K562 (cell line): ENCODE results near the gene SUCO. TPM values are rescaled to one million over a fixed set of nuclear protein-coding genes. Genes with fewer than 3 reads are reported as not detected.

Source experiments
- ARID1B ChIP-seq: fragments of 450-650 bp; IDR thresholded peaks from 2 replicates; pipeline ENCODE4 v1.6.1; 2016; ENCODE audit warnings: antibody characterized with exemption, mild to moderate bottlenecking, inconsistent platforms
- ESRRB ChIP-seq: fragments of 250-450 bp; sonication (Bioruptor Pico); IDR thresholded peaks from 2 replicates; pipeline ENCODE4 v1.5.0; 2020; ENCODE audit warnings: mild to moderate bottlenecking, moderate library complexity, borderline replicate concordance
- FOSL1 ChIP-seq: fragments of 200-800 bp; sonication (Bioruptor generic); conservative IDR thresholded peaks from 2 replicates; pipeline ENCODE4 v1.6.1; 2016; ENCODE audit warnings: missing genetic modification characterization, missing compliant biosample characterization
- FOXP1 ChIP-seq: sonication (generic); formaldehyde crosslinking; IDR thresholded peaks from 2 replicates; pipeline ENCODE4 v1.8.0; 2022; ENCODE audit warnings: mild to moderate bottlenecking, missing genetic modification reagents
- HMBOX1 ChIP-seq: sonication (generic); IDR thresholded peaks from 2 replicates; pipeline ENCODE4 v1.6.1; 2016
- KDM4B ChIP-seq, 2 experiments: fragments of 450-650 bp in 1 of 2; sonication (generic) in 1 of 2; IDR thresholded peaks; 2 replicates each; pipeline ENCODE4 v1.6.1; 2016 to 2017; ENCODE audit warnings: borderline replicate concordance in 2 of 2, antibody characterized with exemption in 1 of 2, low read depth in 1 of 2, mild to moderate bottlenecking in 1 of 2
- NEUROD1 ChIP-seq: fragments of 150-350 bp; IDR thresholded peaks from 2 replicates; pipeline ENCODE4 v1.6.1; 2014; ENCODE audit warnings: borderline replicate concordance, low read length, low read depth; ENCODE audit not compliant: partially characterized antibody
- RNF2 ChIP-seq: sonication (generic); IDR thresholded peaks from 2 replicates; pipeline ENCODE4 v1.6.1; 2016
- SMAD1 ChIP-seq: fragments of 150-350 bp; IDR thresholded peaks from 2 replicates; pipeline ENCODE4 v1.6.1; 2014; ENCODE audit warnings: low read length, low read depth; ENCODE audit not compliant: partially characterized antibody
- STAT6 ChIP-seq: sonication (generic); formaldehyde crosslinking; IDR thresholded peaks from 2 replicates; pipeline ENCODE4 v1.8.1; 2023; ENCODE audit warnings: mild to moderate bottlenecking, missing genetic modification reagents
- ZNF175 ChIP-seq: fragments of 200-800 bp; sonication (Bioruptor generic); IDR thresholded peaks from 2 replicates; pipeline ENCODE4 v1.6.1; 2016; ENCODE audit warnings: low read depth, mild to moderate bottlenecking, missing genetic modification characterization, missing compliant biosample characterization
- ZNF318 ChIP-seq, 2 experiments: fragments of 450-650 bp; IDR thresholded peaks; 2 replicates each; pipeline ENCODE4 v1.6.1; 2016; ENCODE audit warnings: mild to moderate bottlenecking in 2 of 2, borderline replicate concordance in 1 of 2, low read depth in 1 of 2, moderate library complexity in 1 of 2
- polyA plus RNA-seq, 8 experiments: library from polyadenylated mRNA; depleted of rRNA in 4 of 8; stranded (reverse) in 5 of 8; unstranded in 3 of 8; fragments of >200 nt; fragmentation: Nextera tagmentation in 2 of 8; fragmentation: Illumina TruSeq in 1 of 8; extraction: Ambion mirVana in 2 of 8; extraction: Trizol in 1 of 8; gene quantifications; 2 replicates each; pipeline versions ENCODE4 v1.2.1 to v1.2.3, GENCODE V29; 2011 to 2014; ENCODE audit warnings: inconsistent platforms in 1 of 8, missing spikeins in 1 of 8
- total RNA-seq, 7 experiments: library from RNA; depleted of rRNA in 6 of 7; stranded (reverse); fragments of >200 nt in 6 of 7; fragmentation: Illumina TruSeq in 2 of 7; extraction: Trizol in 2 of 7; gene quantifications; 2 replicates each; pipeline versions ENCODE4 v1.2.1 to v1.2.3, GENCODE V29; 2011 to 2021; ENCODE audit warnings: low replicate concordance in 1 of 7
- TF ChIP-seq, protein P1 (sequence below): sonication (generic); formaldehyde crosslinking; IDR thresholded peaks from 2 replicates; pipeline ENCODE4 v1.8.1; 2022; ENCODE audit warnings: missing genetic modification reagents

SUCO gene
- total and polyA plus RNA-seq, 9 of the 15 experiments (the other 6 are each of a cell fraction or from before 2014, with no cell fraction given): 2.5 to 20.6 (median 14.3) TPM

- TF ChIP-seq, protein P1, sequence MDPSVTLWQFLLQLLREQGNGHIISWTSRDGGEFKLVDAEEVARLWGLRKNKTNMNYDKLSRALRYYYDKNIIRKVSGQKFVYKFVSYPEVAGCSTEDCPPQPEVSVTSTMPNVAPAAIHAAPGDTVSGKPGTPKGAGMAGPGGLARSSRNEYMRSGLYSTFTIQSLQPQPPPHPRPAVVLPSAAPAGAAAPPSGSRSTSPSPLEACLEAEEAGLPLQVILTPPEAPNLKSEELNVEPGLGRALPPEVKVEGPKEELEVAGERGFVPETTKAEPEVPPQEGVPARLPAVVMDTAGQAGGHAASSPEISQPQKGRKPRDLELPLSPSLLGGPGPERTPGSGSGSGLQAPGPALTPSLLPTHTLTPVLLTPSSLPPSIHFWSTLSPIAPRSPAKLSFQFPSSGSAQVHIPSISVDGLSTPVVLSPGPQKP (CRISPR knock-in tag): no peak
- TF ChIP-seq ZNF175 (CRISPR knock-in tag) (no peak), RNF2 (no peak), ZNF318 (IDR thresholded peaks at IDR 0.05; ENCODE audit: borderline replicate concordance in 1 of 2, low read depth in 1 of 2) (no peak), STAT6 (CRISPR knock-in tag) (no peak), HMBOX1 (no peak; the same call in 1 of the 2 replicates), KDM4B (IDR thresholded peaks at IDR 0.05; ENCODE audit: borderline replicate concordance in 2 of 2, low read depth in 1 of 2) (no peak), SMAD1 (no peak), ESRRB (CRISPR knock-in tag) (no peak), ARID1B (peak; percentile 17; the same call in 1 of the 2 replicates), NEUROD1 (no peak), FOSL1 (tag) (peak; percentile 57), FOXP1 (CRISPR knock-in tag) (no peak)
These were observed 5.0 kb downstream of the SUCO start (continued) for GRCh38 chr1:172537827-172538391.
